Panc1 (cell line): Measurements from ENCODE around the gene EEA1.

Experiments
- CTCF ChIP-seq: fragments of 450-650 bp; IDR thresholded peaks from 2 replicates; pipeline ENCODE4 v1.5.1; 2017; ENCODE audit warnings: mild to moderate bottlenecking
- POLR2AphosphoS5 ChIP-seq: IDR thresholded peaks from 2 replicates; pipeline ENCODE4 v1.6.1; 2012; ENCODE audit warnings: mild to moderate bottlenecking, low read depth, low read length, moderate library complexity
- REST ChIP-seq, 2 experiments: IDR thresholded peaks; 2 replicates each; pipeline ENCODE4 v1.6.1; 2011 to 2012; ENCODE audit warnings: low read depth in 2 of 2, control low read depth in 1 of 2, low read length in 1 of 2, mild to moderate bottlenecking in 1 of 2, moderate library complexity in 1 of 2; ENCODE audit not compliant: insufficient read depth in 1 of 2
- SIN3A ChIP-seq: IDR thresholded peaks from 2 replicates; pipeline ENCODE4 v1.6.1; 2012; ENCODE audit warnings: low read depth, mild to moderate bottlenecking, low read length, moderate library complexity, borderline replicate concordance; ENCODE audit not compliant: insufficient read depth
- TCF7L2 ChIP-seq: IDR thresholded peaks from 2 replicates; pipeline ENCODE4 v1.6.1; 2011; ENCODE audit warnings: mild to moderate bottlenecking, low read depth, low read length, inconsistent platforms

DNA sequence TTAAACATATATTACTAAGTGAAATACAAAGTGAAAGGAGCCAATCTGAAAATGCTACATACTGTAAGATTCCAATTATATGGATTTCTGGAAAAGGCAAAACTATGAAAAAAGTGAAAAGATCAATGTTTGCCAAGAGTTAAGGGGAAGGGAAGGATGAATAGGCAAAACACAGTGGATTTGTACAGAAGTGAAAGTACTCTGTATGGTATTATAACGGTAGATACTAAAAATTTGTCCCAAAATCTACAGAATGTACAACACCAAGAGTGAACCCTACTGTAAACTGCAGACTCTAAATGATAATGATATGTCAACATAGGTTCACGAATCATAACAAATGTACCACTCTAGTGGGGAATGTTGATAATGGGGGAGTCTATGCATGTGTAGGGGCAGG lies 17.8 kb downstream of the EEA1 start:
- TF ChIP-seq CTCF, result no peak
- TF ChIP-seq SIN3A, result no peak
- TF ChIP-seq POLR2AphosphoS5, result no peak
- no peak for TF ChIP-seq TCF7L2
- TF ChIP-seq REST (IDR thresholded peaks at IDR 0.05; ENCODE audit: insufficient read depth in 1 of 2, low read depth in 2 of 2, low read length in 1 of 2), result no peak
